IPS-NIHi7 (cell line): Measurements from ENCODE around the gene NPR3.

Source experiments
- DNase-seq: peaks from one replicate; pipeline ENCODE4 v3.0.0; 2012; ENCODE audit warnings: mixed read lengths; ENCODE audit errors: extremely low spot score

The NPR3 gene

GRCh38 chr5:32712481-32713360 lies 1.6 kb downstream of the NPR3 start:
- peak; percentile 17 for DNase-seq

- peak; percentile 26 for DNase-seq
These were observed 2.2 kb downstream of the NPR3 start for GRCh38 chr5:32713361-32713769.

GRCh38 chr5:32713770-32714381 lies 2.8 kb downstream of the NPR3 start:
- DNase-seq = peak; percentile 75

- no peak for DNase-seq
These were observed 3.7 kb downstream of the NPR3 start for GRCh38 chr5:32714836-32715235.

- DNase-seq = no peak
These were observed 9.2 kb downstream of the NPR3 start for GRCh38 chr5:32720300-32720699.

- no peak for DNase-seq
These were observed 10.5 kb downstream of the NPR3 start for GRCh38 chr5:32721626-32722025.

GRCh38 chr5:32722957-32723356 lies 11.8 kb downstream of the NPR3 start:
- no peak for DNase-seq

- DNase-seq = no peak
These were observed 13.4 kb downstream of the NPR3 start for GRCh38 chr5:32724526-32724925.

- DNase-seq = no peak
These were observed 15.0 kb downstream of the NPR3 start for GRCh38 chr5:32726086-32726557.

- no peak for DNase-seq
These were observed 18.5 kb downstream of the NPR3 start for GRCh38 chr5:32729651-32730050.

- DNase-seq = no peak
These were observed 22.6 kb downstream of the NPR3 start for GRCh38 chr5:32733590-32734340.

- no peak for DNase-seq
These were observed 23.8 kb downstream of the NPR3 start for GRCh38 chr5:32734827-32735378.

- DNase-seq = no peak
These were observed 24.4 kb downstream of the NPR3 start for GRCh38 chr5:32735512-32735911.

GRCh38 chr5:32736842-32737241 lies 25.7 kb downstream of the NPR3 start:
- no peak for DNase-seq

- DNase-seq = no peak
These were observed 29.5 kb downstream of the NPR3 start for GRCh38 chr5:32740651-32741050.

- no peak for DNase-seq
These were observed 34.2 kb downstream of the NPR3 start for GRCh38 chr5:32745317-32745716.

GRCh38 chr5:32752411-32752810 lies 41.3 kb downstream of the NPR3 start:
- no peak for DNase-seq

- no peak for DNase-seq
These were observed 41.9 kb downstream of the NPR3 start for GRCh38 chr5:32753051-32753450.

- DNase-seq = no peak
These were observed 42.6 kb downstream of the NPR3 start for GRCh38 chr5:32753765-32754164.

GRCh38 chr5:32754284-32754683 lies 43.2 kb downstream of the NPR3 start:
- no peak for DNase-seq

GRCh38 chr5:32760091-32760509 lies 49.0 kb downstream of the NPR3 start:
- no peak for DNase-seq

GRCh38 chr5:32765266-32765665 lies 54.1 kb downstream of the NPR3 start:
- no peak for DNase-seq
